GM23338 (cell line): ENCODE data around the gene TEKTIP1.

Experiments used
- EZH2phosphoT487 ChIP-seq: fragments of 200-600 bp; sonication (generic); IDR thresholded peaks from one replicate; pipeline ENCODE4 v1.8.1; 2018; ENCODE audit warnings: antibody characterized with exemption; ENCODE audit not compliant: unreplicated experiment
- TF ChIP-seq, protein P1 (sequence below), 2 experiments: fragments of 200-600 bp in 1 of 2; sonication (generic) in 1 of 2; conservative IDR thresholded peaks; 2 replicates each; pipeline versions ENCODE4 v1.5.1 to v1.6.1; 2016 to 2017; ENCODE audit warnings: antibody characterized with exemption in 2 of 2, low read depth in 2 of 2, mild to moderate bottlenecking in 2 of 2, moderate library complexity in 1 of 2

DNA sequence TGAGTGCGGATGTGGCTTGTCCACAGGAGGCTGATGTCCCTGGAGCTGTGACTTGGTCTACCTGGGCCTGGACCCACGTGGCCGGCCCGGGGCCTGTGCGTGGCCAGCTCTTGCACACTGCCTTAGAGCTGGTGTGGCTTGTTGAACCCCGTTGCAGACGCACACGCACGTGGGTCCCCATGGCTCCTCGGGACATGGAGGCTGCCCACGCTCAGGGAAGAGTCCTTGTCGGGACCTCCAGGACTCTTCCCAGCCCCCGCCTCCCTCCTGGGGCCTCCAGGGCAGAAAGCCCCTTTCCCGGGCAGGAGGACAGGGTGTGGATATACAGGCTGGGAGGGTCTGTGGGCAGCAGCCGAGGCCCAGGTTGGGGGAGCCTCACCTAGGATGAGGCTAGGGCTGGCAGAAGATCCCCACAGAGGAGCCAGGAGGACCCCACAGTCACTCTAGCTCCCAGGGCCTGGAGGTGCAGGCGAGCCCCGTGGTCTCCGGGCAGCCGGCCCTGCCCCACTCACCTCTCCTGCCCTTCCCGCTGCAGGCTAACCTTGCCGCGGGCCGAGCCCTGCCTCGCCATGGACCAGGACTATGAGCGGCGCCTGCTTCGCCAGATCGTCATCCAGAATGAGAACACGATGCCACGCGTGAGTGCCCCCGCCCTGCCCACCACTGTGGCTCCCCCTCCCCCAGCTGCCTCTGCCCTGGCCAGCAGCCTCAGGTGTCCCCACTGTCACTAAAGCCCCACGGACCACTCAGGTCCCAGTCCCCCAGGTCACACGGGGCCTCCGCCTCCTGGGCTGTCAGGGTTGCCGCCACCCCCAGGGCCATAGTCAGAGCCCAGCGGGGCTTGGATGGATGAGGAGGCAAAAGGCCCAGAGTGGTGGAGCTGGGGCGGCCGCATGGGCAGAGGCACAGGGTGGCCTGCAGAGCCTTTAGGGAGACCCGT lies 16.3 kb upstream of the TEKTIP1 start:
- TF ChIP-seq, protein P1, sequence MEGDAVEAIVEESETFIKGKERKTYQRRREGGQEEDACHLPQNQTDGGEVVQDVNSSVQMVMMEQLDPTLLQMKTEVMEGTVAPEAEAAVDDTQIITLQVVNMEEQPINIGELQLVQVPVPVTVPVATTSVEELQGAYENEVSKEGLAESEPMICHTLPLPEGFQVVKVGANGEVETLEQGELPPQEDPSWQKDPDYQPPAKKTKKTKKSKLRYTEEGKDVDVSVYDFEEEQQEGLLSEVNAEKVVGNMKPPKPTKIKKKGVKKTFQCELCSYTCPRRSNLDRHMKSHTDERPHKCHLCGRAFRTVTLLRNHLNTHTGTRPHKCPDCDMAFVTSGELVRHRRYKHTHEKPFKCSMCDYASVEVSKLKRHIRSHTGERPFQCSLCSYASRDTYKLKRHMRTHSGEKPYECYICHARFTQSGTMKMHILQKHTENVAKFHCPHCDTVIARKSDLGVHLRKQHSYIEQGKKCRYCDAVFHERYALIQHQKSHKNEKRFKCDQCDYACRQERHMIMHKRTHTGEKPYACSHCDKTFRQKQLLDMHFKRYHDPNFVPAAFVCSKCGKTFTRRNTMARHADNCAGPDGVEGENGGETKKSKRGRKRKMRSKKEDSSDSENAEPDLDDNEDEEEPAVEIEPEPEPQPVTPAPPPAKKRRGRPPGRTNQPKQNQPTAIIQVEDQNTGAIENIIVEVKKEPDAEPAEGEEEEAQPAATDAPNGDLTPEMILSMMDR (conservative IDR thresholded peaks at IDR 0.05; ENCODE audit: low read depth in 2 of 2) = no peak
- no peak for TF ChIP-seq EZH2phosphoT487
